ENCODE results near the gene EPS15.

- TF ChIP-seq GLIS3 (CRISPR knock-in tag; IDR thresholded peaks at IDR 0.05): no peak
- no peak for TF ChIP-seq PATZ1 (CRISPR knock-in tag; IDR thresholded peaks at IDR 0.05; ENCODE audit: borderline replicate concordance)
- no peak for TF ChIP-seq ZNF70 (CRISPR knock-in tag; IDR thresholded peaks at IDR 0.05)
- TF ChIP-seq ESRRG (CRISPR knock-in tag; IDR thresholded peaks at IDR 0.05): no peak
- no peak for TF ChIP-seq PPARA (CRISPR knock-in tag; IDR thresholded peaks at IDR 0.05; ENCODE audit: borderline replicate concordance)
- no peak for TF ChIP-seq ZNF8 (CRISPR knock-in tag; IDR thresholded peaks at IDR 0.05)
- no peak for TF ChIP-seq ZFP30 (CRISPR knock-in tag; IDR thresholded peaks at IDR 0.05)
- TF ChIP-seq ISL1 (CRISPR knock-in tag; IDR thresholded peaks at IDR 0.05): 0 out of 2 replicates have a peak, but pooled peaks have one; percentile 30
These were observed 36.2 kb downstream of the EPS15 start for GRCh38 chr1:51482881-51483280.
